Ovary (tissue), 9 donors: ENCODE data around the gene ADGRB3. TPM values are rescaled to one million over a fixed set of nuclear protein-coding genes. Genes with fewer than 3 reads are reported as not detected.

Experiments
- DNase-seq, 5 donors: peaks; one replicate each; pipeline ENCODE4 v3.0.0-alpha.2; 2019 to 2020
- H3K27ac ChIP-seq, 2 donors: fragments of 200-600 bp; one replicate each; pipeline versions ENCODE4 v1.5.1 to v1.8.0; 2019 to 2022
- H3K27me3 ChIP-seq: fragments of 200-600 bp; one replicate; pipeline ENCODE4 v1.8.0; 2022
- H3K36me3 ChIP-seq: fragments of 200-600 bp; sonication (generic); one replicate; pipeline ENCODE4 v1.5.1; 2019
- H3K4me1 ChIP-seq: one replicate; pipeline ENCODE4 v1.8.1; 2013; ENCODE audit warnings: mild to moderate bottlenecking, moderate library complexity; ENCODE audit not compliant: insufficient read depth
- H3K4me3 ChIP-seq: fragments of 200-600 bp; sonication (generic); one replicate; pipeline ENCODE4 v1.5.1; 2017
- H3K9me3 ChIP-seq, 2 donors: fragments of 200-600 bp in 1 of 2; sonication (generic) in 1 of 2; one replicate each; pipeline versions ENCODE4 v1.5.1 to v1.8.1; 2013 to 2019; ENCODE audit warnings: mild to moderate bottlenecking in 1 of 2, moderate library complexity in 1 of 2
- EP300 ChIP-seq: sonication (generic); formaldehyde crosslinking; IDR thresholded peaks from one replicate; pipeline ENCODE4 v1.6.1; 2017; ENCODE audit warnings: antibody characterized with exemption
- POLR2A ChIP-seq: fragments of 450-650 bp; IDR thresholded peaks from one replicate; pipeline ENCODE4 v1.6.1; 2017; ENCODE audit warnings: antibody characterized with exemption, mild to moderate bottlenecking, moderate library complexity
- WGBS, 3 donors: extraction: QIAGEN DNeasy Blood & Tissue Kit in 1 of 3; methylation state at CpG; one replicate each; pipeline versions ENCODE4 v1.1.5 to v1.1.7; 2013 to 2017; 5-methylcytosine and 5-hydroxymethylcytosine counted together
- intact Hi-C, 4 donors: fragments of 100-400 bp; cut with DNase I; formaldehyde crosslinking; loops; one replicate each; pipeline versions ENCODE4 v1.11.0 to v1.15.1; 2022 to 2023
- polyA plus RNA-seq, 2 donors: library from polyadenylated mRNA; stranded (reverse); fragments of 200-250 nt in 1 of 2; fragments of 350-450 nt in 1 of 2; fragmentation: Illumina TruSeq in 1 of 2; extraction: RNeasy Lipid Tissue Mini Kit (QIAGEN cat#74804) in 1 of 2; gene quantifications; one replicate each; pipeline ENCODE4 v1.2.3, GENCODE V29; 2013 to 2014
- total RNA-seq, 7 donors: library from RNA; depleted of rRNA in 2 of 7; stranded (reverse); fragments of >200 nt in 2 of 7; fragmentation: NEBNext Ultra II Directional in 3 of 7; extraction: Animal tissue kit (Norgen Biotek cat#: 25700) in 3 of 7; gene quantifications; one replicate each; pipeline versions ENCODE4 v1.1.0 to v1.2.4, GENCODE V29; 2016 to 2023
- TF ChIP-seq, protein P1 (sequence below), 3 donors: fragments of 450-650 bp in 2 of 3; fragments of 200-600 bp in 1 of 3; IDR thresholded peaks; one replicate each; pipeline versions ENCODE4 v1.5.1 to v1.8.0; 2016 to 2022; ENCODE audit warnings: antibody characterized with exemption in 3 of 3, mild to moderate bottlenecking in 1 of 3
- donor health status: DM: no; HTN: no; CAD: no; lungs with moderate emphysema.
- donor health status: DM: no; HTN: no; CAD: no.
- donor health status: Bipolar disorder and iron deficiency.
- donor health status: DM: yes; HTN: yes; CAD: no.
- donor health status: DM: no; HTN: no; CAD: no.
- donor health status: DM: yes; HTN: yes; CAD: no.

Gene ADGRB3
- total and polyA plus RNA-seq, 9 donors = 0.28 to 3.0 (median 1.4) TPM

DNA sequence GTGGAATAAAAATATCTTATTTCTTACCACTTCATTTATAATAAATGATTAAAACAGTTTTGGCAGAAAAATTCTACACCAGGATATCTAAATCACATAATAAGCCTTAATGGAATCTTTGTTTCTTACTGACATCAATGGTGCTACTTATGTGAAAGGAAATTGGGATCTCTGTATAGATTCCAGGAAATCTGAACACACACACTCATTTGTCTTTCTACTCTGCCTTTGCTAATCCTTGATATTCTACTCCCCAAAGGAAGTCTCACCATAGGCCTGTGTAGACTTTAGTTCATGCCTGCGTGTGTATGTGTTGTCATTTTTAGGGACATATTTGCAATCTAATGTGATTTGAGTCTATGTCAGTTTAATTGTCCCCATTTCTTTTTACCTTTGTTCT lies 7.9 kb downstream of the ADGRB3 start:
- intact Hi-C loops = no loop called here
- 95 to 100% (median 95%) methylated on average over 1 of the region's 1 CpG for WGBS, 3 donors
- DNase-seq = no peak
- Histone ChIP-seq H3K36me3 (no peaks in the 10 kb centered on the region), H3K27ac (no peak overlapping the region), H3K9me3 (no peaks in the 10 kb centered on the region), H3K4me3 (no peak overlapping the region), H3K27me3 (no peaks in the 10 kb centered on the region), H3K4me1 (no peaks in the 10 kb centered on the region)
- TF ChIP-seq POLR2A (no peak), EP300 (no peak)
- TF ChIP-seq, protein P1, sequence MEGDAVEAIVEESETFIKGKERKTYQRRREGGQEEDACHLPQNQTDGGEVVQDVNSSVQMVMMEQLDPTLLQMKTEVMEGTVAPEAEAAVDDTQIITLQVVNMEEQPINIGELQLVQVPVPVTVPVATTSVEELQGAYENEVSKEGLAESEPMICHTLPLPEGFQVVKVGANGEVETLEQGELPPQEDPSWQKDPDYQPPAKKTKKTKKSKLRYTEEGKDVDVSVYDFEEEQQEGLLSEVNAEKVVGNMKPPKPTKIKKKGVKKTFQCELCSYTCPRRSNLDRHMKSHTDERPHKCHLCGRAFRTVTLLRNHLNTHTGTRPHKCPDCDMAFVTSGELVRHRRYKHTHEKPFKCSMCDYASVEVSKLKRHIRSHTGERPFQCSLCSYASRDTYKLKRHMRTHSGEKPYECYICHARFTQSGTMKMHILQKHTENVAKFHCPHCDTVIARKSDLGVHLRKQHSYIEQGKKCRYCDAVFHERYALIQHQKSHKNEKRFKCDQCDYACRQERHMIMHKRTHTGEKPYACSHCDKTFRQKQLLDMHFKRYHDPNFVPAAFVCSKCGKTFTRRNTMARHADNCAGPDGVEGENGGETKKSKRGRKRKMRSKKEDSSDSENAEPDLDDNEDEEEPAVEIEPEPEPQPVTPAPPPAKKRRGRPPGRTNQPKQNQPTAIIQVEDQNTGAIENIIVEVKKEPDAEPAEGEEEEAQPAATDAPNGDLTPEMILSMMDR (IDR thresholded peaks at IDR 0.05) = no peak

DNA sequence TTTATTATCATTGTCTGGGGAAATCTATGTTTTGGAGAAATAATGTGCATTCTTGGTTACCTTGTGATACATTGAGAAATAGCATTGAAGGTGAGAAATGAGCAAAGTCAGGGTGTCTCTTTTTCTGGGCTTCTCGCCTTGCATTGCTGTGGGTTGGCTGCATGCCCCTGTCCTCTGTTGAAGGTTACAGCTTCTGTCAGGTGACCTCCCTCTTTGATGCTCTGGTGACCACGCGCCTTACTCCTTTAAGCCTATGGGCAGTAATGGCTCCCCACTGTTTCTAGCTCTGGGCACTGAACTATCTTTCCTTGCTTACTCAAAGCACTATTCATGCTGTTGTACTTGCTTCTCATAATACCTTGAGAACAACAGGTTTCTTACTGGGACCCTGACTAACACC lies 14.6 kb downstream of the ADGRB3 start:
- no peaks in the 10 kb centered on the region for H3K9me3 ChIP-seq
- no peak overlapping the region for H3K4me3 ChIP-seq
- TF ChIP-seq POLR2A = no peak
- intact Hi-C loops = no loop called here
- H3K27me3 ChIP-seq = no peaks in the 10 kb centered on the region
- no peak for DNase-seq
- no peaks in the 10 kb centered on the region for H3K36me3 ChIP-seq
- 90 to 95% (median 93%) methylated on average over 3 of the region's 3 CpGs for WGBS, 3 donors
- no peak overlapping the region for H3K27ac ChIP-seq
- no peaks in the 10 kb centered on the region for H3K4me1 ChIP-seq

DNA sequence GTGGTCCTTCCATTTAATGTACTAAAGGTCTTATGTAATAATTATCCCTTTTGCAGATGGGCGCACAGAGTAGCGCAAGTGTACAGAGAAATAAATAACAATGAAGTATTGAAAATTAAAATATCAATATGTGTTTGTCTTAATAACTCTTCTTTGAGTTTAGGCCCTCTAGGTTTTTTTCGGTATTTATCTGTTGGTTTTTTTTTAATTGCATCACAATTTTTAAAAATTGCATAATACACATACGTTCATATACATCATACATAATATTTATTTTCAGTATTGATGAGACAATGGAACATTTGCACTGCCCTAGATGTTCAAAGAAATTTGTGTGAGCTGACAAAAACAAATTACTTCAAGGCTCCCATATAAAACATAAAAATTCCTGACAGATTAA lies 15.1 kb downstream of the ADGRB3 start:
- WGBS, 3 donors = 91 to 93% (median 92%) methylated on average over 4 of the region's 4 CpGs
- intact Hi-C loops = no loop called here
- no peak overlapping the region for H3K27ac ChIP-seq
- no peaks in the 10 kb centered on the region for H3K4me1 ChIP-seq
- no peaks in the 10 kb centered on the region for H3K27me3 ChIP-seq
- H3K9me3 ChIP-seq = no peaks in the 10 kb centered on the region
- TF ChIP-seq POLR2A (no peak), EP300 (no peak)
- TF ChIP-seq, protein P1 (IDR thresholded peaks at IDR 0.05) = no peak
- H3K36me3 ChIP-seq = no peaks in the 10 kb centered on the region
- no peak for DNase-seq
- H3K4me3 ChIP-seq = no peak overlapping the region

DNA sequence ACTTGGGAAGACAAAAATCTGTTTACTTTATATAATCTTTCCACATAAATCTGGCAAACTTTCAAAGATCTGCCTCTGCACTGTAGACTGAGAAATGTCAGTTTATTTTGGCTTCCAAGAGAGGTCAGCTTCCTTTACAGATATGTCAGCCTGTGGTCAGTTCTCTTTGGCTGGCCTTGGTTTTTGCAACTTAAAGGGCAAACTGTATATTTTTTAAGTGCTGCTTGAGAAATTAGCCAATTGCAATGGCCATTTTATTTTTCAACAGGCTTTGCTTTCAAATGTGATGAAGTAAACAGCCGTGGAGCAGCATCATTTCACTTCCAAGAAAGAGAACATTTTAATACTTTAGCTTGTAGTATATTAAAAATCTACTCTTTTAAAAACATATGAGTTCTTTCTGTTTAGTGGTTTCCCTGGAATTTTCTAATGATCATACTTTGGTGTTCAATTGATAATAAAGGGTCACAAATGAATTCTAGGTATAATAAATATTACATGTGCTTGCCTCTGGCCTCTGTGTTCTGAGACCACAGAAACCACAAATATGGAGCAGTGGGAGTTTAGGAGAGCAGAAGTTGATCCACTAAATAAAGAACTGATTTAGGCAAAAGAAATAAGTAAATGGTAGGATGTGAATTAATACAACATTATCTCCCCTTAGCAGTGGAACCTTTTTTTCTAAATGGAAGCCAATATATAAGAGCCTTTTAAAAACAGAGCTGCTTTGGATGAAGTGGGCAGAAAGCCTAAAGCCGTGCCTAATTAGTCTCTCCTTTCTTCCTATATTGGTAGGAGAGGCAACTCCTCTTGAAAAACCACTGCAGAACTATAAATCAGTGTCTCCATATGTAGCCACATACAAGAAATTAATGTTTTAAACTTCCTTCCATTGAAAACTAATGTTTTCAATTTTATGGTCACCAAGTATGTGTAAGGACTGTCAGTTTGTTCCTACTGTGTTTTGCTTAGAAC lies 16.2 kb downstream of the ADGRB3 start:
- no peak for DNase-seq
- no peaks in the 10 kb centered on the region for H3K4me1 ChIP-seq
- TF ChIP-seq EP300 (no peak), POLR2A (no peak)
- TF ChIP-seq, protein P1 (IDR thresholded peaks at IDR 0.05) = no peak
- WGBS, 3 donors = 21 to 26% (median 26%) methylated on average over 2 of the region's 2 CpGs
- intact Hi-C loops = no loop called here
- no peak overlapping the region for H3K4me3 ChIP-seq
- no peaks in the 10 kb centered on the region for H3K9me3 ChIP-seq
- no peak overlapping the region for H3K27ac ChIP-seq
- H3K27me3 ChIP-seq = no peaks in the 10 kb centered on the region
- no peaks in the 10 kb centered on the region for H3K36me3 ChIP-seq

DNA sequence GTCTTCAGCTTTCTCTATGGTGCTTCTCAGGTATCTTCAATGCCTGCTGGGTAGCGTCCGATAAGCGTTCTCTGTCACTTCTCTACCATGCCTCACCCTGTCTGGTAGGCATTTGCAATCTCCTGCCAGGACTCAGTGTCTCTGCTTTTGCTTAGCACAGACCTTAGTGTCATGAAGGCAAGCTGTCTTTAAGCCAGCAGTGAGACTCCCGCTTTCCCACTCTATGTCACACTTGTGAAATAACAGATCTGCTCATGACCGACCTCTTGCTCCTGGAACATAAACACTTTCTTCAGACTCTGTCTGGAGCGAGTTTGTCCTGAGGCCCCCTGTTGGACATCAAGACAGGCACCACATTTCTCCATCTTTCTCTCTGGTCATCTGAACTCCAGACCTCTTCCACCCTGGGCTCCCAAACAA lies 17.0 kb downstream of the ADGRB3 start:
- DNase-seq = no peak
- intact Hi-C loops = no loop called here
- TF ChIP-seq EP300 = no peak
- no peak for TF ChIP-seq POLR2A
- TF ChIP-seq, protein P1 (IDR thresholded peaks at IDR 0.05) = no peak
- no peaks in the 10 kb centered on the region for H3K4me1 ChIP-seq
- H3K9me3 ChIP-seq = no peaks in the 10 kb centered on the region
- H3K36me3 ChIP-seq = no peaks in the 10 kb centered on the region
- no peaks in the 10 kb centered on the region for H3K27me3 ChIP-seq
- H3K4me3 ChIP-seq = no peak overlapping the region
- 77 to 87% (median 85%) methylated on average over 6 of the region's 6 CpGs for WGBS, 3 donors
- H3K27ac ChIP-seq = no peak overlapping the region
